HepG2 (cell line): ENCODE measurements around the gene SELENOM. TPM values are rescaled to one million over a fixed set of nuclear protein-coding genes. Genes with fewer than 3 reads are reported as not detected.
A peak's percentile ranks its signal among the peaks of the same experiment; 100 is the strongest.

ENCODE experiments used
- BCLAF1 ChIP-seq: fragments of 450-650 bp; IDR thresholded peaks from 2 replicates; pipeline ENCODE4 v1.6.1; 2017; ENCODE audit warnings: mild to moderate bottlenecking
- CREB3 ChIP-seq: sonication (generic); formaldehyde crosslinking; IDR thresholded peaks from 2 replicates; pipeline ENCODE4 v1.5.0; 2020; ENCODE audit warnings: missing genetic modification reagents
- DNMT1 ChIP-seq: sonication (generic); formaldehyde crosslinking; IDR thresholded peaks from 2 replicates; pipeline ENCODE4 v1.5.1; 2020; ENCODE audit warnings: mild to moderate bottlenecking, missing genetic modification reagents
- EP300 ChIP-seq, 3 experiments: sonication (generic) in 1 of 3; formaldehyde crosslinking in 1 of 3; IDR thresholded peaks; 2 replicates each; pipeline versions ENCODE4 v1.5.1 to v1.6.1; 2011 to 2020; ENCODE audit warnings: low read depth in 2 of 3, low read length in 2 of 3, borderline replicate concordance in 1 of 3, improper control_type of control experiment in 1 of 3, mild to moderate bottlenecking in 1 of 3, missing genetic modification reagents in 1 of 3, moderate library complexity in 1 of 3
- HES4 ChIP-seq: sonication (generic); formaldehyde crosslinking; IDR thresholded peaks from 2 replicates; pipeline ENCODE4 v1.9.0; 2021; ENCODE audit warnings: mild to moderate bottlenecking, missing genetic modification reagents, borderline replicate concordance
- KLF9 ChIP-seq: IDR thresholded peaks from 2 replicates; pipeline ENCODE4 v1.6.1; 2016; ENCODE audit warnings: low read depth
- PRDM10 ChIP-seq: sonication (generic); formaldehyde crosslinking; IDR thresholded peaks from 2 replicates; pipeline ENCODE4 v1.4.0; 2020; ENCODE audit warnings: low read depth, missing genetic modification reagents
- RBM22 ChIP-seq: fragments of 200-400 bp; formaldehyde crosslinking; optimal IDR thresholded peaks from 2 replicates; pipeline ENCODE3; 2017; ENCODE audit warnings: mild to moderate bottlenecking, low read length, moderate library complexity
- U2AF1 ChIP-seq: fragments of 200-400 bp; formaldehyde crosslinking; optimal IDR thresholded peaks from 2 replicates; pipeline ENCODE3; 2017; ENCODE audit warnings: mild to moderate bottlenecking, low read depth, low read length
- ZBTB7B ChIP-seq: sonication (generic); formaldehyde crosslinking; IDR thresholded peaks from 2 replicates; pipeline ENCODE4 v1.4.0; 2020; ENCODE audit warnings: missing genetic modification reagents
- ZNF207 ChIP-seq: fragments of 450-650 bp; IDR thresholded peaks from 2 replicates; pipeline ENCODE4 v1.6.1; 2016; ENCODE audit warnings: antibody characterized with exemption, borderline replicate concordance
- ZNF235 ChIP-seq: sonication (generic); formaldehyde crosslinking; IDR thresholded peaks from 2 replicates; pipeline ENCODE4 v1.8.1; 2023; ENCODE audit warnings: mild to moderate bottlenecking, missing genetic modification reagents, borderline replicate concordance
- ZNF552 ChIP-seq: sonication (generic); formaldehyde crosslinking; IDR thresholded peaks from 2 replicates; pipeline ENCODE4 v1.9.0; 2022; ENCODE audit warnings: missing genetic modification reagents, mild to moderate bottlenecking, borderline replicate concordance
- ZNF619 ChIP-seq: sonication (generic); formaldehyde crosslinking; IDR thresholded peaks from 2 replicates; pipeline ENCODE4 v1.4.0; 2020; ENCODE audit warnings: mild to moderate bottlenecking, missing genetic modification reagents
- ZNF652 ChIP-seq: IDR thresholded peaks from 2 replicates; pipeline ENCODE4 v1.6.1; 2016; ENCODE audit warnings: low read depth, borderline replicate concordance
- polyA plus RNA-seq, 8 experiments: library from polyadenylated mRNA; depleted of rRNA in 3 of 8; stranded (reverse) in 7 of 8; unstranded in 1 of 8; fragments of >200 nt; fragmentation: Illumina TruSeq in 4 of 8; extraction: Trizol in 4 of 8; gene quantifications; 2 replicates each; pipeline versions ENCODE4 v1.2.1 to v1.2.3, GENCODE V29; 2011 to 2016; ENCODE audit warnings: low read depth in 4 of 8, missing spikeins in 1 of 8, mixed read lengths in 1 of 8; ENCODE audit not compliant: insufficient read depth in 1 of 8
- total RNA-seq, 5 experiments: library from RNA; depleted of rRNA; stranded (reverse); fragments of >200 nt; fragmentation: Illumina TruSeq; extraction: Trizol; gene quantifications; 2 replicates each; pipeline ENCODE4 v1.2.3, GENCODE V29; 2016; ENCODE audit warnings: low read depth in 1 of 5
- TF ChIP-seq, protein P1 (sequence below): sonication (generic); formaldehyde crosslinking; IDR thresholded peaks from 2 replicates; pipeline ENCODE4 v1.5.1; 2020; ENCODE audit warnings: mild to moderate bottlenecking, missing genetic modification reagents

The SELENOM gene
- total and polyA plus RNA-seq, 2 of the 13 experiments (the other 11 are each of a cell fraction or from before 2014, with no cell fraction given) = 4.1 to 4.3 TPM

GRCh38 chr22:31079095-31079642 lies 28.2 kb downstream of the SELENOM start (continued):
- TF ChIP-seq BCLAF1 = no peak
- TF ChIP-seq KLF9 (CRISPR knock-in tag) = no peak
- TF ChIP-seq DNMT1 (CRISPR knock-in tag) = no peak
- no peak; the same call in 1 of the 2 replicates for TF ChIP-seq ZNF552 (CRISPR knock-in tag)
- TF ChIP-seq ZNF207 = no peak
- TF ChIP-seq PRDM10 (CRISPR knock-in tag) = no peak
- no peak for TF ChIP-seq ZNF652 (CRISPR knock-in tag)
- TF ChIP-seq ZBTB7B (CRISPR knock-in tag) = no peak
- no peak for TF ChIP-seq HES4 (CRISPR knock-in tag)
- peak; percentile 85; the same call in 1 of the 2 replicates for TF ChIP-seq ZNF619 (CRISPR knock-in tag)
- TF ChIP-seq, protein P1, sequence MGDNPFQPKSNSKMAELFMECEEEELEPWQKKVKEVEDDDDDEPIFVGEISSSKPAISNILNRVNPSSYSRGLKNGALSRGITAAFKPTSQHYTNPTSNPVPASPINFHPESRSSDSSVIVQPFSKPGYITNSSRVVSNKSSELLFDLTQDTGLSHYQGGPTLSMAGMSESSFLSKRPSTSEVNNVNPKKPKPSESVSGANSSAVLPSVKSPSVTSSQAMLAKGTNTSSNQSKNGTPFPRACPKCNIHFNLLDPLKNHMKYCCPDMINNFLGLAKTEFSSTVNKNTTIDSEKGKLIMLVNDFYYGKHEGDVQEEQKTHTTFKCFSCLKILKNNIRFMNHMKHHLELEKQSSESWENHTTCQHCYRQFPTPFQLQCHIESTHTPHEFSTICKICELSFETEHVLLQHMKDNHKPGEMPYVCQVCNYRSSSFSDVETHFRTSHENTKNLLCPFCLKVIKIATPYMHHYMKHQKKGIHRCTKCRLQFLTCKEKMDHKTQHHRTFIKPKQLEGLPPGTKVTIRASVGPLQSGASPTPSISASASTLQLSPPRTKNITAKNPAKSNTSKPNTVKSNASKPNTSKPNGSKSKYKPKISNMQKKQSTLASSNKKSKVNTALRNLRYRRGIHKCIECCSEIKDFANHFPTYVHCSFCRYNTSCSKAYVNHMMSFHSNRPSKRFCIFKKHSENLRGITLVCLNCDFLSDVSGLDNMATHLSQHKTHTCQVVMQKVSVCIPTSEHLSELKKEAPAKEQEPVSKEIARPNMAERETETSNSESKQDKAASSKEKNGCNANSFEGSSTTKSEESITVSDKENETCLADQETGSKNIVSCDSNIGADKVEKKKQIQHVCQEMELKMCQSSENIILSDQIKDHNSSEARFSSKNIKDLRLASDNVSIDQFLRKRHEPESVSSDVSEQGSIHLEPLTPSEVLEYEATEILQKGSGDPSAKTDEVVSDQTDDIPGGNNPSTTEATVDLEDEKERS (CRISPR knock-in tag) = no peak
- TF ChIP-seq CREB3 (CRISPR knock-in tag) = no peak
- TF ChIP-seq RBM22 = peak; percentile 48
- TF ChIP-seq EP300 (IDR thresholded peaks at IDR 0.05; ENCODE audit: low read depth in 2 of 2, low read length in 2 of 2) = peak in 1 of 2 experiments; percentile 60; a peak in 2 of 4 replicates
- 0 out of 2 replicates have a peak, but pooled peaks have one; percentile 48 for TF ChIP-seq EP300 (CRISPR knock-in tag; IDR thresholded peaks at IDR 0.05; ENCODE audit: borderline replicate concordance)
- no peak for TF ChIP-seq ZNF235
- no peak for TF ChIP-seq U2AF1
